GM18511 (cell line): ENCODE results near the gene NRXN3.
"Not testable (repeated sequence)": the region's sequence is repeated elsewhere in the genome, so short reads cannot be mapped to it uniquely, and the experiment has no call there.

ENCODE experiments used
- ATAC-seq: cut with Tn5 transposase; IDR thresholded peaks from one replicate; pipeline ENCODE4 v1.9.1; 2021; ENCODE audit warnings: mild to moderate bottlenecking, moderate library complexity; ENCODE audit not compliant: unreplicated experiment

The NRXN3 gene

GRCh38 chr14:78974691-78975090 is 804.5 kb downstream of the NRXN3 start:
- no peak for ATAC-seq

GRCh38 chr14:78975734-78976133 is 805.6 kb downstream of the NRXN3 start:
- ATAC-seq = no peak

GRCh38 chr14:78978896-78979295 is 808.7 kb downstream of the NRXN3 start:
- ATAC-seq = no peak

- no peak for ATAC-seq
These were observed 812.4 kb downstream of the NRXN3 start for GRCh38 chr14:78982551-78982950.

- ATAC-seq = no peak
These were observed 813.0 kb downstream of the NRXN3 start for GRCh38 chr14:78983126-78983525.

- no peak for ATAC-seq
These were observed 815.7 kb downstream of the NRXN3 start for GRCh38 chr14:78985668-78986381.

GRCh38 chr14:78986989-78987388 is 816.8 kb downstream of the NRXN3 start:
- ATAC-seq = no peak

GRCh38 chr14:78989221-78989620 is 819.0 kb downstream of the NRXN3 start:
- ATAC-seq = no peak

GRCh38 chr14:78992867-78993266 is 822.7 kb downstream of the NRXN3 start:
- no peak for ATAC-seq

- ATAC-seq = no peak
These were observed 827.6 kb downstream of the NRXN3 start for GRCh38 chr14:78997811-78998210.

- ATAC-seq = no peak
These were observed 839.1 kb downstream of the NRXN3 start for GRCh38 chr14:79009286-79009685.

- no peak for ATAC-seq
These were observed 841.1 kb downstream of the NRXN3 start for GRCh38 chr14:79011091-79011919.

GRCh38 chr14:79011920-79012204 is 841.7 kb downstream of the NRXN3 start:
- no peak for ATAC-seq

GRCh38 chr14:79016828-79017505 is 846.8 kb downstream of the NRXN3 start:
- ATAC-seq = no peak

- ATAC-seq = no peak
These were observed 847.4 kb downstream of the NRXN3 start for GRCh38 chr14:79017561-79017960.

- ATAC-seq = no peak
These were observed 848.7 kb downstream of the NRXN3 start for GRCh38 chr14:79018836-79019235.

- not testable (repeated sequence) for ATAC-seq
These were observed 849.7 kb downstream of the NRXN3 start for GRCh38 chr14:79019898-79020297.

GRCh38 chr14:79021766-79022165 is 851.6 kb downstream of the NRXN3 start:
- ATAC-seq = no peak

- no peak for ATAC-seq
These were observed 857.0 kb downstream of the NRXN3 start for GRCh38 chr14:79027138-79027537.

- ATAC-seq = no peak
These were observed 858.1 kb downstream of the NRXN3 start for GRCh38 chr14:79028281-79028680.

GRCh38 chr14:79036441-79036840 is 866.3 kb downstream of the NRXN3 start:
- no peak for ATAC-seq

- ATAC-seq = no peak
These were observed 866.9 kb downstream of the NRXN3 start for GRCh38 chr14:79037106-79037505.
